Activated T-cell treated with anti-CD3 and anti-CD28 coated beads for 1 hour (primary cell): Measurements from ENCODE around the gene AP5M1.
A peak's percentile ranks its signal among the peaks of the same experiment; 100 is the strongest.
"Not testable (repeated sequence)": the region's sequence is repeated elsewhere in the genome, so short reads cannot be mapped to it uniquely, and the experiment has no call there.

ENCODE experiments used
- DNase-seq: peaks from one replicate; pipeline ENCODE4 v3.0.0-alpha.2; 2020; ENCODE audit warnings: low read depth

Gene AP5M1

DNA sequence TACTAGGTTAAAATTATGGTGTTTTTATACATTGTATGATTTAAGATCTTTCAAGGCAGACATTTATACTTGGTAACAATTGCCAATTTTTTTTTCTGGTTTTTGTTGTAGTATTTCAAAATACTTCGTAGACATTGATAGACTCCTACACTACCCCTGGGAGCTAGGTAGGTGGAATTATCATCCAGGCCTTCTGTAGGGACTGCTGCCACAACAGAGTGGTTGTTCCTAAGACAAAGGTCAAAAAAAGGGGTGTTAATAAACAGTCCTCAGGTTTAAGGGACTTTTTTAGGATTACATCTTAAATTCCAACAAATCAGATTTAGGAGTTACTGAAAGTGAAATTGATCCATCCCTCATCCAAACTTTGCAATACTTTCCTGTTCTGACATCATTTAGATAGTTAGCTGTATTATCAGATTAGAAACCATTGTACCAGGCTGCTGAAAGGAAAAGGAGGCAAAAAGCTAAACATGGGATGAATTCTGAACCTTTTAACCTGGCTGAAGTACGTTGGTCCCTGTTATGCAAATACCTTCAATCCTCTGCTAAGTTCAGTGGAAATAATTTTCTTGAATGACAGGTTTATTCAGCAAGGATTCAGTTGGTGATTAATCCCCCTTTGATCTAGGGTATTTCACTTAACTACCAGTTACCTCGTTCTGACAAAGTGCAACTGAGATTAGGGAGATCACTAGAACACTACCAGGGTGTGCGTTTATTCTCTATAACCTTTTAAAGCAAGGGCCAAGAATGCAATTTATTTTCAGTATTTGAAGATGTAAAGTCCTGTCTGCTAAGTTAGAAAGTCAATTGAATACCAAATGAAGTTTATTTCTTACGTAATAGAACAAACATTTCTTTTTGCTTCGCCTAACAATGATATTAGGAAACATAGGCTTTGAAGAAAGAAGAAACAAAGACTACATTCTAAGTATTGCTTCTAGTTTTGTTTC, 23.2 kb downstream of the AP5M1 start:
- DNase-seq, result no peak

DNA sequence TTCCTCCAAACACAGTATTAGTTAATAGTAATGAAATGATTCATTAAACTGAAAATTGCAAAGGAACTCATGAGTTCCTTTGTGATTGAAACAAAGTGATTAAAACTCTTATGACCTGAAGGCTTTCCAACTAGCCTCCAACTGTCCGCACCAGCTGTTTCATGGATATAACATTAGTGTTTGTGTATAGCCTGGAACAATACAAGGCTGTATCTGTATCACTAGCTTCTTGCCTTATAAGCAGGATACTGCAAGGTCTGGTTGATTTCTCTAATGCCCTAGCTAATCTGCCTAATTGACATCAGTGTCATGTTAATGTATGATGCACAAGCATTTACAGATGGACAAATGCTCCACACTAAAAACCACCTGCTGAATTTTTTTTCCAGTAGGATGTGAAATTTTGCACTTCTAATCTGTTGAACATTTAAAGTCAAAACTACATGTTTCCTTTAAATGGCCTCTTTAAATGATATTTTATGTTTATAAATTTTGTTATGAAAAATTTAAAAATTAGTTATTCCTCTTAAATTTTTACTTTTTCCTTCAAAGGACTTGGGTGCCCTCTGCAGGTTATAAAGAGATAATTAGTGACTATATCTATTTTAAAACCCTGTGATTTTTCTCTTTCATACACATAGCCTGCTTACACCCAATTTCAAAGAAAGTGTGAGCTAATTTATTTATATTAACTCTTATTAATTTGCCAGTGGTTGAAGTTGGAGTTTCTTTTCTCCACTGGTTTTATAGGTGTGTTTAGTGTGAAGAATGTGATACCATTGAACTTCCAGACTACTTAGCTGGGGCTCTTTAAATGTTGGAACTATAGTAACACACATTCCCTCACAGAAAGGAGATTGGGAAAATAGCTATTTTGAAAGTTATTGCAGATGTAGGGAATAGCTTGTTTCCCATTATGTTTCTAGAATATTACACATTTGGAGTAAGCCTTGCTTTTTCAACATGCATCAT, 25.4 kb downstream of the AP5M1 start:
- DNase-seq, result no peak

DNA sequence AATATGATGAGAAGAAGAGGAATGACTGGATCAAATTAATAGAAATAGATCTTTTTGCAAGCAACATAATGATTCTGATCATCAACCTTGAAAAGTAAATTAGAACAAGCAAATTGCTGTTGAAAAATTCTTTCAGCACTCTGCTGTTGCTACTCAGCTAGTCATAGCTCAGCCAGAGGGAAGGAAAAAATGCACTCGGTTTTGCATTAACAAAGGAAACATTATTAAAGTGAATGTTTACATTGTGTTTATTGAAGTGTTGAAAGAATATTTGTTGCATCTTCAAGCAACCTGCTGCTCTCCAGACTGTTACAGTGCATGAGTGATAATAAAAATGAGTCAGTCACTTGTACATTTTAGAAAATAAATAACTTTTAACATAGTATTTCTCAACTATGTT, 26.5 kb downstream of the AP5M1 start:
- no peak for DNase-seq

DNA sequence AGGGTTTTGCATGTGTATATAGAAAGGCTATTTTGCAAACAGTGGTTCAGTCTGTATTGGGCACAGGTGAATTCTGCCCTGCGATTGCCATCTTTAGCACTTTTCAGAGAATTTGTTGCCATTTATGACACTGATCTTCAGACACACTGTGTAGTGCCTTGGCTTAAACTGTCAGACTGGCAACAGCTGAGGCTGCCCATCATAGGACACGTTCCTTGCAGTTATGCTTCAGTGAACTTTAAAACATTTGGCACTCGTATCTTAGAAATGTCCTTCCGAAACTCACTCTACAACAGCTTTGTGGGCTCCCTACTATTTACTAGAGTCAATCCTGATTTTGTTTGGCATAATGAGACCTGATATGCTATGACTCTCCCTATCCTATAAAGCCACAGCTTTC, 29.1 kb downstream of the AP5M1 start:
- no peak for DNase-seq

DNA sequence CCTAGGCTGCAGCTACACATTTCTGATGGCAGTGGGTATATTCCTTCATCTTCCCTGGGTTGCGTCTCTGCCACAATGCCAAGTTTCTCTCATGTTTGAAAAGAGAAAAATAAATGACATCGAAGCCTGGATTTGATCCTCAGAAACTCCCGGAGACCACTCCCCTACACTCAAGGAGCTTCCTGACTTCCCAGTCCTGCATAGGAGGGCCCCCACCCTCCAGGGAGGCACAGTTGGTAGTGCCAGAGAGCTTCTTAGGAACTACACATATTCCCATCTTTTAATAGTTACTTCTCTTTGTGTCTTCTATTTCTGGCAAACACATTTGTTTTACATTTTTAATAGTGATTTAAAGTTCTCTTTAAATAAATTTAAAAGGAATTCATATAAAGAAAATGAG, 30.7 kb downstream of the AP5M1 start:
- DNase-seq, result no peak

DNA sequence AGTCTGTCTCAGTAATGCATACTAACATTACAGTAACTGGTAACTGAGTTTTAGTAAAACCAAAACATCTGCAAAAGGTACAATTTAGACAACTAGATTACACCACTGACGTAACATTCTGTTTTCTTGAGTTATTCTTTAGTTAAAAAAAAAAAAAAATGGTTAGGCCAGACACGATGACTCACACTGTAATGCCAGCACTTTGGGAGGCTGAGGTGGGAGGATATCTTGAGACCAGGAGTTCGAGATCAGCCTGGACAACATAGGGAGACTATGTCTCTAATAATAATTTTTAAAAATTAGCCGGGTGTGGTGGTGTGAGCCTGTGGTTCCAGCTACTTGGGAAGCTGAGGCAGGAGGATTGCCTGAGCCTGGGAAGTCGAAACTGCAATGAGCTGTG, 34.1 kb downstream of the AP5M1 start:
- DNase-seq, result no peak

DNA sequence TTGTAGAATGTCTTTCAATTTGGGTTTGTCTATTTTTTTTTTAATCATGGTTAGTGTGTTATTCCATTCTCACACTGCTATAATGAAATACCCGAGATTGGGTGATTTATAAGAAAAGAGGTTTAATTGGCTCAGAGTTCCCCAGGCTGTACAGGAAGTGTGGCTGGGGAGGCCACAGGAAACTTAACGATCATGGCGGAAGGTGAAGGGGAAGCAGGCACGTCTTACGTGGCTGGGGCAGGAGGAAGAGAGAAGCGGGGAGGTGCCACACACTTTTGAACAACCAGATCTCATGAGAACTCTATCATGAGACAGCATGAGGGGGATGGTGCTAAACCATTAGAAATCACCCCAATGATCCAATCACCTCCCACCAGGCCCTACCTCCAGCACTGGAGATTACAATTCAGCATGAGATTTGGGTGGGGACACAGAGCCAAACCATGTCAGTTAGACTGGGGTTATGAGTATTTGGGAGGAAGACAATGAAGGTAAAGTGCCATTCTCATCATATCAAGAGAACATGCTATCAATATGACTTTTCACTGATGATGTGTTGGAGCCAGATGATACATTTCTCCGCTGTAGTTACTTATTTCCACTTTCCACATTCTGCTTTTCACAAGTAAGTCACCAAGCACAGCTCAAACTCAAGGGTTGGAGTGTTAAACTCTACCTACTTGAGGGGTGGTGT, 45.8 kb downstream of the AP5M1 start:
- DNase-seq, result no peak

DNA sequence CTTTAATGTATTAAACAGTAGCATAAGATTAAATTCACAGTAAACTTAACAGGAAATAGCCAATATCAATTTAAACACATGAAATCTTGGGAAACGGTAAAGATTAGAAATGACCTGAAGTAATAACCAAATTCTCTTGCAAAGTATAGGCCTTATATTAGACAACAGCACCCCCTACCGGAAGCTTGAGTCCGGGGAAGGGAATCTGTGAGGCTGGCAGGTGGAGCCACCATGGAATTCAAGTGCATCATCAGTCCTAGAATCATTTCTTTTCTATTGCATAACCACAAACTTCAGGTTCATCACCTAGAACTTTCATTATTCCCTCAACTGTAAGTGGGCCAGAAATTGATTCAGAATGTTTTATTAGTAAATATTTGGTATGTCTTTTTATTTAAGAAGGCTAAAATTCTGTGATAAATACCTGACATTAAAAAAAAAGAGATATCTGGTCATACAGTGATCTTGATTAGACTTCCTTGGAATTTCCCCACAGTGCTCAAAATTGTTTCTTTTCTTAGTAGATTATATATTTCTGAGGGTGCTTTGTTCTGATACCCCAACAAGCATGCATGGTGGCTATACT, 48.6 kb downstream of the AP5M1 start:
- DNase-seq, result peak; percentile 69

DNA sequence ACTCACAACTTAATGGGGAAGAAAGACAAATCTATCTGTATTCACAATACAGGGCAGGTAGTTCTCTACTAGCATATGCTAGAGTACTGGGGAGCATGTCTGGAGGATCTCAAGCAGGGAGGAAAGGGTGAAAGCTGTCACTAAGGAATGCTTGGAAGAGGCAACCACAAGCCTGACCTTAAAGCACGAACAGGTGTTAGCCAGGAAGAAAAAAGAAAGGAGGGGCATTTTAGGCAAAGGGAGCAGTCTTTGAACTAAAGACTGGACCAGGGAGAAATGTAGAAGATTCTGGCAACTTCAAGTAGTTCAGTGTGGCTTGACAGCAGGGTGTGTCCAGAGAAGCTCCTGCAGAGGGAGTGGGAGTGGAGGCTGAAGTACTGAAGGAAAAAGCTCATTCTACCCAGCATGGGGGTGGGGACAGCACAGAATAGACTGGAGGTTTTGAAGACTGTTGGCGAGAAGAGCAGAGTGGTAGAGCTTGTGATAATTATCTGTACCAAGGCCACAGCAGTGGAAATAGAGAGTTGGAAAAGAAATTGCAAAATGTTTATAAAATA, 50.9 kb downstream of the AP5M1 start:
- DNase-seq, result no peak

DNA sequence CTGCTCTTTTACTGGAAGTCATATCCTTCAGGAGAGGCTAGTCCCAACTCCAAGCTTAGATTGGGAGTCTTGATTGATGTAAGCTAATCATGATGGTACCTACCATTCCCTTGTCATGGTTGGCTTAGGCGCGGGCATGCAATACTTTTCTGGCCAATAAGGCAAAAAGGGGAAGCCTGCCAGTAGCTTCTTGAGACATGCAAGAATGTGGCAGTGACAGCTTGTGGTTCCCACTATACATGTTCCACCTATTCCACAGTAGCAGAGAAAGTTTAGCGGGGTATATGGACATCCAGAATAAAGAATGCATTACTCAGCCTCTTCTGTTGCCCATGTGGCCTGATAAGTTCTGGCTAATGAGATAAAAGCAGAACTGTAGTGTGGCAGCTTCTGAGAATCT, 55.0 kb downstream of the AP5M1 start:
- DNase-seq, result no peak

DNA sequence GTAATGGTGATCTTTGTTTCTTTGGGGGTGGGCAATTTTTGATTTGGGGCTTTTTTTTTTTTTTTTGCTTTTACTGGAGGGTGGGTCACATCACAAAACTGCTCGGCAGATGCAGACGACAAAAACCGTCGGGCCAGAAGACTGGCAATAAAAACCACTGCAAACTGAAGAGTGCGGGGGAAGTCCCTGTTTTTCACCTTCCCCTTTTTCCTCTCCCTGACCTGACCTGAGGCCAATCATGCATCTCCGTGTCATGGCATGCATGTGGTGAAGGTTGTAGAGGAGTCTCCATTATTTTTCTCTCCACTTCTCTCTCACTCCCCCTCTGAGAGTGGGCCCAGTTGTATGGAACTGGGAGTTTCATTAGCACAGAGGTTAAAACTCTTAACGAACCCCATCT, 57.5 kb downstream of the AP5M1 start:
- no peak for DNase-seq

DNA sequence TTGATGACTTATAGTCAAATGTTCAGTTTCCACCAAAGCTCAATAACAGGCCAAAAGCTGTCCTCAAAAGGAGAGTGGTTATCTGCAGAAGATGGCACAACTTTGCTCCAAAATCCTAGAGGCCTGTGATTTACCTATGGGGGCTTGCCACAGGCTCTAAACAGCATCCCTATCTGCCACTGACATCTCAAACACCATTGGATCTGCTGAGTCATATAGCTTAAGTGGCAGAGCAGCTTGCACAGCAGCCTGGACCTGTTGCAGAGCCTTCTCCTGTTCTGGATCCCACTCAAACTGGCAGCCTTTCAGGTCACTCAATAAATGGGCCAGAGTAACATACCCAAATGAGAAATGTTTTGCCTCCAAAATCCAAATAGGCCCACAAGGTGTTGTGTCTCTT, 61.1 kb downstream of the AP5M1 start:
- no peak for DNase-seq

DNA sequence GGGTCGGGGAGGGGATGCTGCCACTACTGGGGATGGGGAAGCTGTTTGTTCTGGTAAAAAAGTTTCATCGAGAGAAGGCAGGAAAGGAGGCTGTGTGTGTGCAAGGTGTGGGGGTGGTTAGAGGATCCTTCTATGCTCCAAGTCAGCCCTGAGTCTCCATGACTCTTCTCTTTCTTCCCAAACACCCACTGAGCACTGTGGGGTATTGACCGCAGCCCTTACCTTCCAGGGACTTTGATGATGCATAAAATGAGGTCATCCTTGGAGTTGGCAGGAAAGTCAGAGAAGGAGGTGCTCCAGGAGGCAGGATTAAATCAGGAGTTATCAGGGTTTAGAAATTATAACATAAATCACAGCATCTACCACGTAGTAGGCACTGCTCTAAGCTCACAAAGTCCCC, 63.7 kb downstream of the AP5M1 start:
- not testable (repeated sequence) for DNase-seq

DNA sequence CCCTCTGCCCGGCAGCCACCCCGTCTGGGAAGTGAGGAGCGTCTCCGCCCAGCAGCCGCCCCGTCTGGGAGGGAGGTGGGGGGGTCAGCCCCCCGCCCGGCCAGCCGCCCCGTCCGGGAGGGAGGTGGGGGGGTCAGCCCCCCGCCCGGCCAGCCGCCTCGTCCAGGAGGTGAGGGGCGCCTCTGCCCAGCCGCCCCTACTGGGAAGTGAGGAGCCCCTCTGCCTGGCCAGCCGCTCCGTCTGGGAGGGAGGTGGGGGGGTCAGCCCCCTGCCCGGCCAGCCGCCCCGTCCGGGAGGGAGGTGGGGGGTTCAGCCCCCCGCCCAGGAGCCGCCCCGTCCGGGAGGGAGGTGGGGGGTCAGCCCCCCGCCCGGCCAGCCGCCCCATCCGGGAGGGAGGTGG, 65.0 kb downstream of the AP5M1 start:
- not testable (repeated sequence) for DNase-seq

DNA sequence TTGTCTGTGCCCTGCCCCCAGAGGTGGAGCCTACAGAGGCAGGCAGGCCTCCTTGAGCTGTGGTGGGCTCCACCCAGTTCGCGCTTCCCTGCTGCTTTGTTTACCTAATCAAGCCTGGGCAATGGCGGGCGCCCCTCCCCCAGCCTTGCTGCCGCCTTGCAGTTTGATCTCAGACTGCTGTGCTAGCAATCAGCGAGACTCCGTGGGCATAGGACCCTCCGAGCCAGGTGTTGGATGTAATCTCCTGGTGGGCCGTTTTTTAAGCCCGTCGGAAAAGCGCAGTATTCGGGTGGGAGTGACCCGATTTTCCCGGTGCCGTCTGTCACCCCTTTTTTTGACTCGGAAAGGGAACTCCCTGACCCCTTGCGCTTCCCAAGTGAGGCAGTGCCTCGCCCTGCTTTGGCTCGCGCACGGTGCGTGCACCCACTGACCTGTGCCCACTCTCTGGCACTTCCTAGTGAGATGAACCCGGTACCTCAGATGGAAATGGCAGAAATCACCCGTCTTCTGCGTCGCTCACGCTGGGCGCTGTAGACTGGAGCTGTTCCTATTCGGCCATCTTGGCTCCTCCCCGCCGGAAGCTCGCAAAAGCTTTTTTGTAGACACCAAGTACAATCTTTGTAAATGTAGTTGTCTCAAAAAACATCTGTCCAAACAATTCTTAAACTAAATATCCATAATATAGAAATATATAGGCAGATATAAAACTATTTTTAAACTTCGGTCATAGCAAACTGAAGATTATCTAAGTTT, 75.0 kb downstream of the AP5M1 start:
- not testable (repeated sequence) for DNase-seq

DNA sequence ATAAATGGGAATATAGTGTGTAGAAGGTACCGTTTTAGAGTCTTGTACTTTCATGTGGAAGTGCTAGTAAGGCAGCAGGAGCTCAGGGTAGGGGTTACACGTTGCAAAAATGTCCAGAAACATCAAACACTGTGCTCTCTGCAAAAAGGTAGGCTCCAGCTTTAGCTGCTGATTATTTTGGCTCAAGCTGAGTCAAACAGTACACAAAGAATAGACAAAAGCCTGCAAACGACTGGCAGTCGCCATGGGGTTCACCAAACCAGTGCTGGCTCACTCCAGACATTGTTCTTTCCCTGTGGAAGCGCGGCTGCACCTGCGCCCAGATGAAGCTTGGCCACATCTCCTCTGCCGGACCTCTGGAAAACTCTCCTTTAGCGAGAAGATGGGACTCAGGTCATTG, 76.3 kb downstream of the AP5M1 start:
- no peak for DNase-seq

DNA sequence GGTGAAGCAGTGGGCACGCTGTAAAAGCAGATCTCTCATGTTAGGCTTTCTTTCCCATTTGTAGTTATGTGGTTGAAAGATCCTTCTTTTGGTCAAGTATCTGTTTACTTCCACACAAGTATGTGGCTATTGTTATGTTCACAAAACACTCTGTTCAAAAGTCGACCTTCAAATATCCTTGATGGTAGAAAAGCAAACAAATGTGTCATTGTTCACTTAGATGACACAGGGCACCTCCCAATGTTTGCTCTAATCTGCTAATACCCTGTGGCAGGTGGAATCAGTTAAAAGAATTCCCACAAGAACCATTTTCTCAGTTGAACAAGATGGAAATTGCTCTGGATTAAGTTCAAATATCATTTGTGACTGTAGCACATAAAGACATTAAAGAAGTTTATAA, 78.0 kb downstream of the AP5M1 start:
- no peak for DNase-seq
